ENCODE results near the gene IRAK2. TPM values are rescaled to one million over a fixed set of nuclear protein-coding genes. Genes with fewer than 3 reads are reported as not detected.
A peak's percentile ranks its signal among the peaks of the same experiment; 100 is the strongest.

Gene IRAK2
- total RNA-seq, 1 experiment from 2014 or later: 1.1 TPM

DNA sequence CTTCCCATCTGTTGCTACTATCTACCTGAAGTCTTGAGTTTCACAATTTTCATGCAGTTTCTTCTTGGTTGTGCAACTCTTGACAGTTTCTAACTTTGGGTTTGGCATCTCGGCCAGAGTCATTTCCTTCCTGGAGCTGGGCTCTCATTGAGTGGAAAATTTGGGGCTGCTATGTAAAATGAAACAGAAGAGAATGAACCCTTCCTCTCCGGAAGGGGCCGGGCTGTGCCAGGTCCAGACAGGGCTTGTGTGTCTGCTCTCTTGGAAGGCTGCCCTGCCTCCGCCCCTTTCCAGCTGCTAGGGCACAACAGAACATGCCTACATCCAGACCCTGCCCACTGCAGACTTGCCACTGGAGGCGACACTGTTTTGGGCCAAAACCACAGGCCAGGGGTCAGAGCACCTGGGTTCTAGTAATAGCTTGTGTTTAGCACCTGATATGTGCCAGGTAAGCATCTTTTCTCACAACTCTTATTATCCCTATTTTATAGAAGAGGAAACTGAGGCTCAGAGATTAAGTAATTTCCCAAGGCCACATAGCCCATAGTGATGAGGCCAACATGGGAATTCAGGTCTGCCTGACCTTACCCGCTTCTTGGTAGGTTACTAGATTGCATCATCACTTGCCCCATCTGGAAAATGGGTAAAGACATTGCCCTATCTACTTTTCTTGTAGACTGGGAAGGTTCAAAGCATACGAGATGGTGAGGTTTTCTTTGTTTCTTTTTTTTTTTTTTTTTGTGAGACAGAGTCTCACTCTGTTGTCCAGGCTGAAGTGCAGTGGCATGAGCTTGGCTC, 25.0 kb downstream of the IRAK2 start:
- peak; percentile 68 for DNase-seq (ENCODE audit: low spot score)

GRCh38 chr3:10192953-10193691, 28.4 kb downstream of the IRAK2 start:
- peak; percentile 84 for DNase-seq (ENCODE audit: low spot score)

- no peak for DNase-seq (ENCODE audit: low spot score)
Observed at GRCh38 chr3:10193692-10194327, 29.1 kb downstream of the IRAK2 start.

GRCh38 chr3:10194328-10195071, 29.8 kb downstream of the IRAK2 start:
- no peak for DNase-seq (ENCODE audit: low spot score)

GRCh38 chr3:10195366-10196089, 30.8 kb downstream of the IRAK2 start:
- DNase-seq (ENCODE audit: low spot score): no peak

DNA sequence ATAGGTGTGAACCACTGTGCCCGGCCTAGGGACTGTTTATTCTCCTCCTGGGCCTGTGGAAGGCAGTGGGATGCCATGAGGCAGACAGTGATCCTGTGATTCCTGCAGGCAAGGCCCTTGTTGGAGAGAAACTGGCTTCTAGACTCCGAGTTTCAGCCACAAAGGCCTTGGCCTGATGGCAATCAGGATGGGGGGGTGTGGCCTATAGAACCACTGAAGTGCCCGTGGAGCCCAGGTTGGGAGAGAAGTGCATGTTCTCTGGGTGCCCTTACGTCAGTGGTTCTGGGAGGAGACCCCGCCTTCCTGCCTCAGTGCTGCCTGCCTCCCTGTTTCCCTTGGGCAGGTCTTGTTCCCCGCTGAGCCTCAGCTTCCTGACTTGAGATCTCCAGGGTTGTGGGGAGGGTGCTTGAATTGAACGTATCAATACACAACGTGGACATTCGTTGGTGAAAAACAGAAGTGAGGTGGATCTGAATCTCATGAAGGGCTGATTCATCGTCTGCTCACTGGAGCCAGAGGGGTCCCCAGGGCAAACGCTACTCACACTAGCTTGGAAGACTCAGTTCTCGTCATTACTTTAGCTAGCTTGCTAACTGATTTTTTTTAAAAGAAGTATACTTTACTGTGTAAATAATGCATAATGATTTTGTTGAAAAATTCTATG, 31.8 kb downstream of the IRAK2 start:
- DNase-seq (ENCODE audit: low spot score): no peak

DNA sequence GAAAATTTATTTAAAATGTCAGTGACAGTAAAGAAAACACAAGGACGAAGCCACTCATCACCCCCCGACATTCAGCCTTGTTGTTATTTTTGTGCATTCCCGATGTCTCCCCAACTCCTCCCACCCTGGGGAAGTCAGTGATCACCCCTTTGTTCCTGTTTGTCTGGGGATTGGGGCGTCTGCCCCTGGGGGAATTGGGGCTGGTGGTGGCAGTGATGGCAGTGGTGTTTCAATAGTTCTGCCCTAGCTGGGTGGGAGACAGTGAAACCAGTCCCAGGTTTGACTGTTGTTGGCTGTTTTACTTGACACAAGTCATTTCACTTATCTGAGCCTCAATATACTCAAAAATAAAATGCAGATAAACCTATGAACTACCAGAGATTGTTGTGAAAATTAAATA, 33.5 kb downstream of the IRAK2 start:
- no peak for DNase-seq (ENCODE audit: low spot score)

DNA sequence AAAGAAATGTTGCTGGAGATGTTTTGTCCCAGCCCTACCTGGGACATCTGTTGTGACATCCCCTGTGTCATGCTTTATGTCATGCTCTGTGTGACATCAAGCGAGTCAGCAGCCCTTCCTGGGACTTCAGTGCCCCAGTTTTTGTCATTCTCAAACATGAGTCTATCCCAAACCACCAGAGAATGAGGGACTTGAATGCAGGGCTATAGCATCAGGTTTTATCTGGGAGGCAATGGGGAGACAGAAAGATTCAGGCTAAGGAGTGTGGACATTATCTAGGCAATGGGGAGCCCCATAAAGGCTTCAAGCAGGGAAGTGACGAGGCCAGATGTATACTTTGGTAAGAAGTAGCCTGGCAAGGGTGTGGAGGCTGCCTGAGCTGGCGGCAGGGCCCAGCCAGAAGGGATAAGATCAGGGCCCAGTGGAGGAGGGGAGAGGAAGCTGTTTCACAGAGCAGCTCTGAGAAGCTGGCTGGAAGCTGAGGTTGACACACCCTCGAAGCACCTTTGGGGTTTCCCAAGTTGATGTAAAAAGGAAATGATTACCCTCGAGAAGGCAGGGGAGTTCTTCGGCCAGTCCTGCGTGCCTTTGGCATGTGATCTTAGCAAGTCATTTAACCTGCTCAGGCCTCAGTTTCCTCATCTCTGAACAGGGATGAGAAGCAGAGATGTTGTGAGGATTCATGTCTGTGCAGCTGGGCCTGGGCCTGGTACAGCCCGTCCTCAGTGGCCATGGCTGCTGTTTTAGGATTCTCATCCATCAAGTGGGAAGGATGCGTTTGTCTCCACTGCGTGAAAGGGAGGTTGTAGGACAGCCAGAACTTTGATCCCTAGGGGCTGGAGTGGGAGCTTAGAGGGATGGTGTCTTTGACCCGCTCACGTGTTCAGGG, 34.3 kb downstream of the IRAK2 start:
- no peak for DNase-seq (ENCODE audit: low spot score)

GRCh38 chr3:10204921-10205320, 40.2 kb downstream of the IRAK2 start:
- DNase-seq (ENCODE audit: low spot score): no peak

DNA sequence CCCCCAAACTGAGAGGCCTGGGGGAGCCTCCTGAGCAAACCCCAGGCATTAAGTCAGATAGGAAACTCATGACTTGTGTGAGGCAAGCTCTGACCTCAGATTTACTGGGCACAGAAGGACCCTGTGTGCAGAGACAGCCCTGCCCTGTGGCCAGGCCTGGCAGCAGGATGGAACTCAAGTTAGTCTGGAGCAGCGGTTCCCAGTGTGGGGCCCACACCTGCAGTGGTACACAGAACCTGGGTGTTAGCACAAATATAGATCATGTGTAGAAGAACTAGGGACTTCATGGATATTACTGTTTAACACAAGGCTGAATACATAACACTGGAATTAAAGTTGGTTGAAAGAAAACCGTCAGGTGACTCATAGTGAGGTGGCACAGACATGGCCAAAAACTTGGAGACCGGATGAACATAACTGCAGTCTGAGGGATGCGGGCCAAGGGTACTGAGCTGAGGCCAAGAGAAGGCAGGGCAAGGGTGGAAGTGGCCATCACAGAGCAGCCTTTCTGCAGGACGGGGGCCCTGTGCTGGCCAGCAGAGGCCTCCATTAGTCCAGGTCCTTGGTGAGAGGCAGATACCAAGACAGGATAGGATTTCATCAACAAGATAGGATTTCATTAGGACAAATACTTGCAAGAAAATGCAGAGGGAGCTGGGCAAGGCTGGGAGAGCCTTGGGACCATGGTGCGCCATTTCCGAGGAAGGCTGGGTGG, 40.9 kb downstream of the IRAK2 start:
- peak; percentile 70 for DNase-seq (ENCODE audit: low spot score)

- no peak for DNase-seq (ENCODE audit: low spot score)
Observed at GRCh38 chr3:10206166-10206511, 41.4 kb downstream of the IRAK2 start.

GRCh38 chr3:10213156-10213792, 48.6 kb downstream of the IRAK2 start:
- DNase-seq (ENCODE audit: low spot score): peak; percentile 38

DNA sequence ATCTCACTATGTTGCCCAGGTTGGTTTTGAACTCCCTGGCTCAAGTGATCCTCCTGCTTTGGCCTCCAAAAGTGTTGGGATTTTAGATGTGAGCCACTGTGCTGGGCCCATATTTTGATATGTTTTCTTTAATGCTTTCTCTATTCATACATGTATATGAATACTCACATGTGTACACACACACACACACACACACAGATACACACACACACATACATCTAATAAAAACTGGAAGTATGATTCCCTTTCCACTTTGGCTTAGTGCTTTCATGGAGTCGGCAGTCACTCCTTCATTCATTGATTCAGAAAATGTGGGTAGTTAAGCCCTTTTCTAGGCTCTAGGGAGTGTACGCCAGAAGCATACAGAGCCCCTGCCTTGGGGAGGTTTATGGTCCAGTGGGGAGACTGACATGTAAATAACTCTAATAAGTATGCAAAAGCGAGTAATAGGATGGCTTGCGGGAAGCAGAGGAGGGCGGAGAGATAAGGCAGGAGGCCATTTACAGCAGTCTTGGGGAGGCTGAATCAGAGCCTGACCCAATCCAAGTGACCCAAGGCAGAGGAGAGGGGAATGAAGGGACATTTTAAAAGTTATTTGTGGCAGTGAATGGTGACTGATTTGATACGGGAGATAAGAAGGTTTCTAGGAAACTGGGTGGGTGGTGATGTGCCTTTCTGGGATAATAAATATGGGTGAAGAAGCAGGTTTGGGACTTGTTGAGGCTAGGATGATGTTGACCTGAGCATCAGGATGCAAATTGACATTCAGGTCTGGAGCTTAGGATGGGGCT, 51.1 kb downstream of the IRAK2 start:
- DNase-seq (ENCODE audit: low spot score): no peak

GRCh38 chr3:10217359-10217758, 52.6 kb downstream of the IRAK2 start:
- no peak for DNase-seq (ENCODE audit: low spot score)

DNA sequence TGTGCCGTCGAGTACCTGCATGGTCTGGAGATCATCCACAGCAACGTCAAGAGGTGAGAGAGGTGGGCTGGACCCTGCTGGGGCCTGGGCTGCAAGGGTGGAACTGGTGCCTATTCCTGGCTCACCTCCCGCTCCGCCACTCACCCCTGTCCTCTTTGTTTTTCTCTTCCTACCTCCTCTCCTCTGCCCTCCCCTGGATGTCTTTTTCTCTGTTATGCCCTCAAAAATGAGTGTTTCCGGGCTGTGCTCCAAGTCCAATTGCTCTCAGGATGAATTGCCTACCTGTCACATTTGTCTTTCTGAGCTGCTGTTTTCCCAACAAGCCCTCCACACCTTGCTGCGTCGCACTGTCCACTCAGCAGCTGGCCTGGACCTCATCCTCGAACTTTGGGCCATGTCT, 55.0 kb downstream of the IRAK2 start:
- DNase-seq (ENCODE audit: low spot score): no peak

GRCh38 chr3:10223676-10224639, 59.2 kb downstream of the IRAK2 start:
- no peak for DNase-seq (ENCODE audit: low spot score)
